ENCODE data around the gene SCO2.
"Not testable (repeated sequence)": the region's sequence is repeated elsewhere in the genome, so short reads cannot be mapped to it uniquely, and the experiment has no call there.

The SCO2 gene

DNA sequence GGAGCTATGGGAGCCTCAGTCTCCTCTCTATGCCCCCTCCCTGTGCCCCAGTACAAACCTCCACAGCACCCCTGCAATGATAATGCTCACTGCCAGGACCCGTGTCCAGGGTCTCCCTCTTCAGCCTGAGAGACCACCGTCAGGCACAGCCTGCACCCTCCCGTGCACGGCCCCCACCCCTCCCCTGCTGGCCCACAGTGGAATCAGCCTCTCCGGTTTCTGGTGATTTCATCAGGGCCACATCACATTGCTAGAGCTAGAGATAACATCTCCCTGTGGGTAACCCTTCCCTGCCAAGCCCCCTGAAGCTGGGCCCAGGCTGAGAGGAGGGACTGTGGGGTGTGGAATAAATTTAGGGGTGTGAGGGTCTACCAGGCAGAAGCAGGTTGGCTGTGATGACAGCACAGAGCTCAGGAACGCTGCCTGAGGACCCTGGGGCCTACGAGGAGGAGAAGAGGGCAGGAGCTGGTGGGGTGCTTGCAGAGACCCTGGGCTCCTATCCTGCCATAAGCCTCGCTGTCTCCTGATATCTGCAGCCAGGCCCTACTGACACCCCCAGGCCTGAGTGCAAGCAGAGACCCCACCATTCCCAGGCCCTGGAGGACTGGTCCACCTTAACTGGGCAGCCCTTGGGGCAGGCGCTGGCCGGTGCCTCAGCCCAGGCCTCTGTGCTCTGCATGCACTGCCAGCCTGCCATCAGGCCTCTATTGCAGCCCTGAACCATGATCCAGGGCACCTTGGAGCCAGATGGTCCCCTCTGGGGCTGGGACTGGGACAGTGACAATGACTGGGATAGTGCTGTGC lies 20.3 kb upstream of the SCO2 start, which contains the start of gene KLHDC7B:
KLHDC7B (plus strand) TSS at position 378 of the 804 bp plus-strand sequence; CDS start at position 723, 345 bp downstream.
- DNase-seq (ENCODE audit: low read depth) = no peak
- H3K4me3 ChIP-seq (ENCODE audit: low read length) = no peak within 1 kb of the TSS
- TF ChIP-seq, protein P1, sequence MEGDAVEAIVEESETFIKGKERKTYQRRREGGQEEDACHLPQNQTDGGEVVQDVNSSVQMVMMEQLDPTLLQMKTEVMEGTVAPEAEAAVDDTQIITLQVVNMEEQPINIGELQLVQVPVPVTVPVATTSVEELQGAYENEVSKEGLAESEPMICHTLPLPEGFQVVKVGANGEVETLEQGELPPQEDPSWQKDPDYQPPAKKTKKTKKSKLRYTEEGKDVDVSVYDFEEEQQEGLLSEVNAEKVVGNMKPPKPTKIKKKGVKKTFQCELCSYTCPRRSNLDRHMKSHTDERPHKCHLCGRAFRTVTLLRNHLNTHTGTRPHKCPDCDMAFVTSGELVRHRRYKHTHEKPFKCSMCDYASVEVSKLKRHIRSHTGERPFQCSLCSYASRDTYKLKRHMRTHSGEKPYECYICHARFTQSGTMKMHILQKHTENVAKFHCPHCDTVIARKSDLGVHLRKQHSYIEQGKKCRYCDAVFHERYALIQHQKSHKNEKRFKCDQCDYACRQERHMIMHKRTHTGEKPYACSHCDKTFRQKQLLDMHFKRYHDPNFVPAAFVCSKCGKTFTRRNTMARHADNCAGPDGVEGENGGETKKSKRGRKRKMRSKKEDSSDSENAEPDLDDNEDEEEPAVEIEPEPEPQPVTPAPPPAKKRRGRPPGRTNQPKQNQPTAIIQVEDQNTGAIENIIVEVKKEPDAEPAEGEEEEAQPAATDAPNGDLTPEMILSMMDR (conservative IDR thresholded peaks at IDR 0.05; ENCODE audit: low read depth, low read length) = no peak

DNA sequence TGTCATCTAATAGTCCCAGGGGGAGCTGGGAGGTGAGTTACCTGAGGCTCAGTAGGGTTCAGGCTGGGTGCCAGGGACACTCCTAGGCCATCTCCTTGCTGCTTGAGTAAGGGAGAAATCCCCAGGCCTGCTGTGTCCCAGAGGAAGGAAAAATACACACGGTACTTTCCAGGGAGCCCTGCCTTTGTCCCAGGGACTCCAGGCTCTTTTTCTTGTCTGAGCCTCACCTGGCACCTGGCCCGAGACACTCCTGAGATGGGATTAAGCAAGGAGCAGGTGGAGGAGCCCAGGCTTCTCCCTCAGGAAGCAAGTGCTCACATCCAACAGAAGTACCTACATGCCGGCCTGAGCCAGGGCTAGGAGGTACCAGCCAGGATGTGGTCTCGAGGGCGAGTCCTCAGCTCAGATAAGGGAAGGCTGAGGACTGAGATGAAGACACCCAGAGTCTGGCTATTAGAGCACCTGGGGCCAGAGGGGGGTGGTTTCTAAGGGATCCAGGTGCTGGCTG lies 19.4 kb upstream of the SCO2 start:
- TF ChIP-seq, protein P1 (conservative IDR thresholded peaks at IDR 0.05; ENCODE audit: low read depth, low read length) = no peak
- no peak overlapping the region for H3K4me3 ChIP-seq (ENCODE audit: low read length)
- no peak for DNase-seq (ENCODE audit: low read depth)

DNA sequence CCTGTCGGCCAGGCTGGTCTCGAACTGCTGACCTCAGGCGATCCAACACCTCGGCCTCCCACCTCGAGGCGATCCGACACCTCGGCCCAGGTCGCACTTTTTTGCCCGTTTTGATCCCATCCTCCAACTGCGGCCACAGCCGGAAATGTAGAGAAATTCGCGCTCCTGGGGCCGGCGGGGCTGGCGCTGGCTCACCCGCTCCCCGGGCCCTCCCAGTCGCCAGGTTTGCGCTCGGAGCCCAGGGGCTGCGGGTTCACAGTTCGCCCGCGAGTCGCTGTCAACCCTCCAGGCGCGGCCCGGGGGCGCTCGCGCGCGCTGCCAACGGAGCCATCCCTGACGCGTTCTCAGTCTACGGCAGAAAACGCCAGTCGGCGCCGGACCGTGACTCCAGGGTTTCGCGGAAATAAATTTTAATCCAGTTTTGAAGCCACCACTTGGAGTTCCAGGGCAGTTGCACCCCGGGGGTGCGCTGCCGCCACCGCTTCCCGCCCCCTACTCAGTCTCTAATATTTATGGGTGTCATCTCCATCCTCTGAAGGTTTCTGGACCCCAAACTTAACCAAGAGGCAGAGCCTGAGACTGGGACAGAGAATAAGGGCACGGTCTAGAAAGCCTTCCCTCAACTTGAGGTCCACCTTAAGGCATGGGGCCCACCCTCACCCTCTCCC lies 18.8 kb upstream of the SCO2 start:
- TF ChIP-seq, protein P1 (conservative IDR thresholded peaks at IDR 0.05; ENCODE audit: low read depth, low read length) = peak; percentile 67
- no peak overlapping the region for H3K4me3 ChIP-seq (ENCODE audit: low read length)
- DNase-seq (ENCODE audit: low read depth) = no peak

DNA sequence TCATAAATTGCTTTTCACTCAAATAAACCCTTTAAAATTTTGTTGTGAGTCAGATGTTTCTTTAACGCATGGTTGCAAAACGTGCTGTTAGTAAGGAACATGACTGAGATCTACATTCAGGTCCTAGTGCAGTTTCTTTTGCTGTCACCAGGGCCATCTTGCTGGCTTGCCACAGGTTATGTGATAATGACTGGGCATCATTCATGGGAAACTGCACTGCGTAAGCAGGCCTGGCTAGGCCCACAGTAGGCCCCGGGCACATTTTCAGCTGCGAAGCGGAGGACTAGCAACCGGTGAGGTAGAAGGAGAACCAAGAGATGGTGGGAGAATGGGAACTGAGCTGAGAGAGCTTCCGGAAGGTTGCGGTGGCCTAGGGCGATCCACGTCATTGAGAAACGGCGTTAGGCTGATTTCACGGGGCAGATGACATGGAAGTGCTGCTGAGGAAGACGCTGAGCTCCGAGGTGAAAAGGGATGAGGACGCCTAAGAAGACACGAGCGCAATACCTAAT lies 17.1 kb upstream of the SCO2 start:
- DNase-seq (ENCODE audit: low read depth) = no peak
- H3K4me3 ChIP-seq (ENCODE audit: low read length) = no peak overlapping the region
- TF ChIP-seq, protein P1 (conservative IDR thresholded peaks at IDR 0.05; ENCODE audit: low read depth, low read length) = no peak

DNA sequence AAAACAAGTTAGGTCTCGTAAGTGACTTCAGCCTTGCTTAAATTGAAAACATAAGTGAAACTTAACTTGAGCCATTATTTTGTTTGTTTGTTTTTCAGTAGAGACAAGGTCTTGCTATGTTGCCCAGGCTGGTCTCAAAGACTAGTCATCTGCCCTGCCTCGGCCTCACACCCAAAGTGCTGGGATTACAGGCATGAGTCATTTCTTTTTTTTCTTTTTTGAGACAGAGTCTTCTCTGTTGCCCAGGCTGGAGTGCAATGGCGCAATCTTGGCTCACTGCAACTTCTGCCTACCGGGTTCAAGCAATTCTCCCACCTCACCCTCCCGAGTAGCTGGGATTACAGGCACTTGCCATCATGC lies 16.2 kb upstream of the SCO2 start:
- not testable (repeated sequence) for H3K4me3 ChIP-seq (ENCODE audit: low read length); DNase-seq (ENCODE audit: low read depth)

DNA sequence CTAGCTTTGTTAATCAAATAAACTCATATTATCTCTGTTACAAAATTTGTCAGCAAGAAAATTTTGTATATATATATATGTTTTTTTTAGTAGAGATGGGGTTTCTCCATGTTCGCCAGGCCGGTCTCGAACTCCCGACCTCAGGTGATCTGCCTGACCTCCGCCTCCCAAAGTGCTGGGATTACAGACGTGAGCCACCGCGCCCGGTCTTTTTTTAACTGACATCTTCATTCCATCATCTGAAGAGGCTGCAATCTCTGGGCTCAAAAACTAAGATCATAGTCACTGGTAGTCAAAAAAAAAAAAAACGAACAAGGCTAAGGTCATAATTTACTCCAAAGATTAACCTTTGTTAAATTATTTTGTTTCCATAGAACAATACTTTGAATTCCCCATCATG lies 15.0 kb upstream of the SCO2 start:
- no peak overlapping the region for H3K4me3 ChIP-seq (ENCODE audit: low read length)
- TF ChIP-seq, protein P1 (conservative IDR thresholded peaks at IDR 0.05; ENCODE audit: low read depth, low read length) = no peak
- DNase-seq (ENCODE audit: low read depth) = no peak

DNA sequence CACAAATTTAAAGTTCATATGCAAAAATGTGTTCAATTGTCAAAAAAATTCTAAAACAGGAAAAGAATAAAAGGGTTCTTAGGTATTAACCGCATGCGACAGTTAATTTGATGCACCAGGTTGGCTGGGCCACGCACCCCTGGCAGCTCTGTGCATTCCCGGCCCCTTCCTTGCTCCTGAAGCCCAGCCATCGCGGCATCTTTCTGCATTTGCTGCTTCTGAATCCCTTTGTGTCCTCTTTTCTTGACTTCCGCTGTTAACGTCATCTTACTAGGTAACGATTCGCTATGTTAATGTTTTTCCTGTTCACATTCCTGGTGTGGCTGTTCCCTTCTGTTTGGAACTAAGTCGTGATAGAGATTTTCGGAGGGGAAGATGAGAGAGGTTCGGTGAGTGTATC lies 12.4 kb upstream of the SCO2 start:
- H3K4me3 ChIP-seq (ENCODE audit: low read length) = no peak overlapping the region
- no peak for DNase-seq (ENCODE audit: low read depth)
- TF ChIP-seq, protein P1 (conservative IDR thresholded peaks at IDR 0.05; ENCODE audit: low read depth, low read length) = no peak

Data from retinal pigment epithelial cell (primary cell).